GM23338 (cell line): Measurements from ENCODE around the gene SLC38A8. TPM values are rescaled to one million over a fixed set of nuclear protein-coding genes. Genes with fewer than 3 reads are reported as not detected.

Source experiments
- ATAC-seq: fragments of 200-7000 bp; cut with Tn5 transposase; 3 replicates; pipeline ENCODE4 v1.9.1; 2020
- DNase-seq: peaks from one replicate; pipeline ENCODE4 v3.0.0-alpha.2; 2015; ENCODE audit warnings: low spot score
- H2AFZ ChIP-seq: fragments of 200-600 bp; sonication (generic); 2 replicates; pipeline ENCODE4 v1.8.0; 2016; ENCODE audit warnings: antibody characterized with exemption, mild to moderate bottlenecking, moderate library complexity
- H3F3A ChIP-seq: fragments of 200-600 bp; sonication (generic); replicated peaks from 2 replicates; pipeline ENCODE4 v1.8.0; 2017; ENCODE audit warnings: antibody characterized with exemption, mixed run types, low read depth
- H3K27ac ChIP-seq: fragments of 200-600 bp; sonication (generic); 2 replicates; pipeline ENCODE4 v1.6.1; 2016; ENCODE audit warnings: low read depth
- H3K27me3 ChIP-seq: fragments of 200-600 bp; sonication (generic); 2 replicates; pipeline ENCODE4 v1.8.0; 2016; ENCODE audit warnings: mild to moderate bottlenecking, mixed run types, moderate library complexity; ENCODE audit not compliant: insufficient read depth
- H3K36me3 ChIP-seq: fragments of 200-600 bp; sonication (generic); 2 replicates; pipeline ENCODE4 v1.8.0; 2016; ENCODE audit warnings: mild to moderate bottlenecking; ENCODE audit not compliant: insufficient read depth
- H3K4me1 ChIP-seq: fragments of 200-600 bp; sonication (generic); 2 replicates; pipeline ENCODE4 v1.8.0; 2016; ENCODE audit warnings: mild to moderate bottlenecking, moderate library complexity; ENCODE audit not compliant: insufficient read depth
- H3K4me2 ChIP-seq: fragments of 200-600 bp; sonication (generic); 2 replicates; pipeline ENCODE4 v1.7.1; 2017; ENCODE audit warnings: mixed run types
- H3K4me3 ChIP-seq: fragments of 200-600 bp; sonication (generic); 2 replicates; pipeline ENCODE4 v1.6.1; 2016; ENCODE audit warnings: mixed run types
- H3K79me2 ChIP-seq: fragments of 200-600 bp; sonication (generic); replicated peaks from 2 replicates; pipeline ENCODE4 v1.8.0; 2017; ENCODE audit warnings: mild to moderate bottlenecking; ENCODE audit not compliant: insufficient read depth
- H3K9me2 ChIP-seq: fragments of 200-600 bp; sonication (generic); 2 replicates; pipeline ENCODE4 v1.8.0; 2017; ENCODE audit not compliant: insufficient read depth
- H4K20me1 ChIP-seq: fragments of 200-600 bp; sonication (generic); replicated peaks from 2 replicates; pipeline ENCODE4 v1.8.0; 2017; ENCODE audit warnings: mild to moderate bottlenecking; ENCODE audit not compliant: insufficient read depth
- H3K27ac Mint-ChIP-seq: 2 replicates; pipeline ENCODE4 v1.8.0; 2020; ENCODE audit warnings: inconsistent platforms, mild to moderate bottlenecking, moderate library complexity, mixed read lengths
- H3K27me3 Mint-ChIP-seq: 3 replicates; pipeline ENCODE4 v1.8.0; 2022; ENCODE audit warnings: low read depth, mild to moderate bottlenecking, moderate library complexity, mixed read lengths, inconsistent platforms; ENCODE audit not compliant: insufficient read depth, poor library complexity
- H3K36me3 Mint-ChIP-seq: 3 replicates; pipeline ENCODE4 v1.8.0; 2021; ENCODE audit warnings: low read depth, mild to moderate bottlenecking, inconsistent platforms, moderate library complexity, mixed read lengths
- H3K4me1 Mint-ChIP-seq: 3 replicates; pipeline ENCODE4 v1.8.0; 2020; ENCODE audit warnings: mild to moderate bottlenecking, inconsistent platforms, mixed read lengths
- H3K4me3 Mint-ChIP-seq: 3 replicates; pipeline ENCODE4 v1.8.0; 2021; ENCODE audit warnings: moderate library complexity, mild to moderate bottlenecking, inconsistent platforms, mixed read lengths
- H3K9me3 Mint-ChIP-seq: 3 replicates; pipeline ENCODE4 v1.8.0; 2020; ENCODE audit warnings: moderate library complexity, mild to moderate bottlenecking, inconsistent platforms, mixed read lengths
- EZH2phosphoT487 ChIP-seq: fragments of 200-600 bp; sonication (generic); IDR thresholded peaks from one replicate; pipeline ENCODE4 v1.8.1; 2018; ENCODE audit warnings: antibody characterized with exemption; ENCODE audit not compliant: unreplicated experiment
- POLR2AphosphoS5 ChIP-seq: IDR thresholded peaks from 2 replicates; pipeline ENCODE4 v1.6.1; 2016; ENCODE audit warnings: antibody characterized with exemption, low read depth
- STAT1 ChIP-seq: IDR thresholded peaks from one replicate; pipeline ENCODE4 v1.6.1; 2016; ENCODE audit warnings: antibody characterized with exemption; ENCODE audit not compliant: unreplicated experiment
- ZNF114 ChIP-seq: fragments of 250-450 bp; sonication (Bioruptor Pico); IDR thresholded peaks from 2 replicates; pipeline ENCODE4 v1.5.0; 2020; ENCODE audit warnings: mild to moderate bottlenecking, moderate library complexity
- ZNF331 ChIP-seq: fragments of 250-450 bp; sonication (Bioruptor Pico); IDR thresholded peaks from 2 replicates; pipeline ENCODE4 v1.5.0; 2020; ENCODE audit warnings: low read depth, mild to moderate bottlenecking, moderate library complexity
- polyA plus RNA-seq: library from polyadenylated mRNA; unstranded; fragments of >200 nt; fragmentation: Nextera tagmentation; extraction: Ambion mirVana; gene quantifications from 2 replicates; pipeline ENCODE4 v1.2.1, GENCODE V29; 2016
- total RNA-seq: library from RNA; depleted of rRNA; stranded (reverse); fragments of >200 nt; shearing (Covaris generic); gene quantifications from 2 replicates; pipeline ENCODE4 v1.2.3, GENCODE V29; 2014
- TF ChIP-seq, protein P1 (sequence below): fragments of 250-450 bp; sonication (Bioruptor Pico); IDR thresholded peaks from 2 replicates; pipeline ENCODE4 v1.5.0; 2020; ENCODE audit warnings: mild to moderate bottlenecking, moderate library complexity
- TF ChIP-seq, protein P2 (sequence below), 2 experiments: fragments of 200-600 bp in 1 of 2; sonication (generic) in 1 of 2; conservative IDR thresholded peaks; 2 replicates each; pipeline versions ENCODE4 v1.5.1 to v1.6.1; 2016 to 2017; ENCODE audit warnings: antibody characterized with exemption in 2 of 2, low read depth in 2 of 2, mild to moderate bottlenecking in 2 of 2, moderate library complexity in 1 of 2
- TF ChIP-seq, protein P3 (sequence below): IDR thresholded peaks from 2 replicates; pipeline ENCODE4 v1.6.1; 2016; ENCODE audit warnings: antibody characterized with exemption

The SLC38A8 gene
- total and polyA plus RNA-seq, 2 experiments from 2014 or later, result not detected

DNA sequence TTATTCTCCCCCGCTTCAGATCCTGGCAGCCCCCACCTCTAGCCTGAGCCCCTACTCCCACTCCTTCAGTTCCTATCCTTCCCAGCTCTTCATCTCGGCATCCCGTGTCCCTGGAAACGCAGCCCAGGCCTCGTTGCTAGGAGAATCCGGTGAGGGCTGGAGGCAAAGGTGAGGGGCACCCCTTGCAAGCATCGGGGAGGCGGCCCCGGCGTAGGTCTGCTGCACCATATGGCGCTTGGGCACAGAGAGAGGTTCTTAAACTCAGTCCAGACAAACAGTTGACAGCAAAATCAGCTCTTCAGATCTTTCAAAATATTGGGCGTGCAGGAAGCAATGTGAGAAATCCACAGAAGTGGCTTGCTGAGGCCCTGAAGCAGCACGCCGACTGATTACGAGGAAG, 15.0 kb downstream of the SLC38A8 start:
- H3K4me1 Mint-ChIP-seq, result peaks cover 17% of the 10 kb centered on the region
- Histone ChIP-seq H3K4me1 (no peaks in the 10 kb centered on the region), H2AFZ (0 out of 2 replicates have a peak overlapping the region, but pooled peaks have one; percentile 38), H4K20me1 (no peaks in the 10 kb centered on the region), H3K27me3 (no peaks in the 10 kb centered on the region), H3K4me2 (no peak overlapping the region), H3K27ac (no peak overlapping the region), H3K4me3 (no peak overlapping the region), H3K79me2 (no peaks in the 10 kb centered on the region), H3K9me2 (no peaks in the 10 kb centered on the region), H3K36me3 (no peaks in the 10 kb centered on the region), H3F3A (no peaks in the 10 kb centered on the region)
- ATAC-seq (no peak), DNase-seq (no peak)
- no peaks in the 10 kb centered on the region; the same call in 2 of the 3 replicates for H3K9me3 Mint-ChIP-seq
- peaks cover 12% of the 10 kb centered on the region for H3K27me3 Mint-ChIP-seq
- TF ChIP-seq, protein P1, sequence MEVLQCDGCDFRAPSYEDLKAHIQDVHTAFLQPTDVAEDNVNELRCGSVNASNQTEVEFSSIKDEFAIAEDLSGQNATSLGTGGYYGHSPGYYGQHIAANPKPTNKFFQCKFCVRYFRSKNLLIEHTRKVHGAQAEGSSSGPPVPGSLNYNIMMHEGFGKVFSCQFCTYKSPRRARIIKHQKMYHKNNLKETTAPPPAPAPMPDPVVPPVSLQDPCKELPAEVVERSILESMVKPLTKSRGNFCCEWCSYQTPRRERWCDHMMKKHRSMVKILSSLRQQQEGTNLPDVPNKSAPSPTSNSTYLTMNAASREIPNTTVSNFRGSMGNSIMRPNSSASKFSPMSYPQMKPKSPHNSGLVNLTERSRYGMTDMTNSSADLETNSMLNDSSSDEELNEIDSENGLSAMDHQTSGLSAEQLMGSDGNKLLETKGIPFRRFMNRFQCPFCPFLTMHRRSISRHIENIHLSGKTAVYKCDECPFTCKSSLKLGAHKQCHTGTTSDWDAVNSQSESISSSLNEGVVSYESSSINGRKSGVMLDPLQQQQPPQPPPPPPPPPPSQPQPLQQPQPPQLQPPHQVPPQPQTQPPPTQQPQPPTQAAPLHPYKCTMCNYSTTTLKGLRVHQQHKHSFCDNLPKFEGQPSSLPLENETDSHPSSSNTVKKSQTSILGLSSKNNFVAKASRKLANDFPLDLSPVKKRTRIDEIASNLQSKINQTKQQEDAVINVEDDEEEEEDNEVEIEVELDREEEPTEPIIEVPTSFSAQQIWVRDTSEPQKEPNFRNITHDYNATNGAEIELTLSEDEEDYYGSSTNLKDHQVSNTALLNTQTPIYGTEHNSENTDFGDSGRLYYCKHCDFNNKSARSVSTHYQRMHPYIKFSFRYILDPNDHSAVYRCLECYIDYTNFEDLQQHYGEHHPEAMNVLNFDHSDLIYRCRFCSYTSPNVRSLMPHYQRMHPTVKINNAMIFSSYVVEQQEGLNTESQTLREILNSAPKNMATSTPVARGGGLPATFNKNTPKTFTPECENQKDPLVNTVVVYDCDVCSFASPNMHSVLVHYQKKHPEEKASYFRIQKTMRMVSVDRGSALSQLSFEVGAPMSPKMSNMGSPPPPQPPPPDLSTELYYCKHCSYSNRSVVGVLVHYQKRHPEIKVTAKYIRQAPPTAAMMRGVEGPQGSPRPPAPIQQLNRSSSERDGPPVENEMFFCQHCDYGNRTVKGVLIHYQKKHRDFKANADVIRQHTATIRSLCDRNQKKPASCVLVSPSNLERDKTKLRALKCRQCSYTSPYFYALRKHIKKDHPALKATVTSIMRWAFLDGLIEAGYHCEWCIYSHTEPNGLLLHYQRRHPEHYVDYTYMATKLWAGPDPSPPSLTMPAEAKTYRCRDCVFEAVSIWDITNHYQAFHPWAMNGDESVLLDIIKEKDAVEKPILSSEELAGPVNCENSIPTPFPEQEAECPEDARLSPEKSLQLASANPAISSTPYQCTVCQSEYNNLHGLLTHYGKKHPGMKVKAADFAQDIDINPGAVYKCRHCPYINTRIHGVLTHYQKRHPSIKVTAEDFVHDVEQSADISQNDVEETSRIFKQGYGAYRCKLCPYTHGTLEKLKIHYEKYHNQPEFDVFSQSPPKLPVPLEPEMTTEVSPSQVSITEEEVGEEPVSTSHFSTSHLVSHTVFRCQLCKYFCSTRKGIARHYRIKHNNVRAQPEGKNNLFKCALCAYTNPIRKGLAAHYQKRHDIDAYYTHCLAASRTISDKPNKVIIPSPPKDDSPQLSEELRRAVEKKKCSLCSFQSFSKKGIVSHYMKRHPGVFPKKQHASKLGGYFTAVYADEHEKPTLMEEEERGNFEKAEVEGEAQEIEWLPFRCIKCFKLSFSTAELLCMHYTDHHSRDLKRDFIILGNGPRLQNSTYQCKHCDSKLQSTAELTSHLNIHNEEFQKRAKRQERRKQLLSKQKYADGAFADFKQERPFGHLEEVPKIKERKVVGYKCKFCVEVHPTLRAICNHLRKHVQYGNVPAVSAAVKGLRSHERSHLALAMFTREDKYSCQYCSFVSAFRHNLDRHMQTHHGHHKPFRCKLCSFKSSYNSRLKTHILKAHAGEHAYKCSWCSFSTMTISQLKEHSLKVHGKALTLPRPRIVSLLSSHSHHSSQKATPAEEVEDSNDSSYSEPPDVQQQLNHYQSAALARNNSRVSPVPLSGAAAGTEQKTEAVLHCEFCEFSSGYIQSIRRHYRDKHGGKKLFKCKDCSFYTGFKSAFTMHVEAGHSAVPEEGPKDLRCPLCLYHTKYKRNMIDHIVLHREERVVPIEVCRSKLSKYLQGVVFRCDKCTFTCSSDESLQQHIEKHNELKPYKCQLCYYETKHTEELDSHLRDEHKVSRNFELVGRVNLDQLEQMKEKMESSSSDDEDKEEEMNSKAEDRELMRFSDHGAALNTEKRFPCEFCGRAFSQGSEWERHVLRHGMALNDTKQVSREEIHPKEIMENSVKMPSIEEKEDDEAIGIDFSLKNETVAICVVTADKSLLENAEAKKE (CRISPR knock-in tag), result no peak
- TF ChIP-seq, protein P2, sequence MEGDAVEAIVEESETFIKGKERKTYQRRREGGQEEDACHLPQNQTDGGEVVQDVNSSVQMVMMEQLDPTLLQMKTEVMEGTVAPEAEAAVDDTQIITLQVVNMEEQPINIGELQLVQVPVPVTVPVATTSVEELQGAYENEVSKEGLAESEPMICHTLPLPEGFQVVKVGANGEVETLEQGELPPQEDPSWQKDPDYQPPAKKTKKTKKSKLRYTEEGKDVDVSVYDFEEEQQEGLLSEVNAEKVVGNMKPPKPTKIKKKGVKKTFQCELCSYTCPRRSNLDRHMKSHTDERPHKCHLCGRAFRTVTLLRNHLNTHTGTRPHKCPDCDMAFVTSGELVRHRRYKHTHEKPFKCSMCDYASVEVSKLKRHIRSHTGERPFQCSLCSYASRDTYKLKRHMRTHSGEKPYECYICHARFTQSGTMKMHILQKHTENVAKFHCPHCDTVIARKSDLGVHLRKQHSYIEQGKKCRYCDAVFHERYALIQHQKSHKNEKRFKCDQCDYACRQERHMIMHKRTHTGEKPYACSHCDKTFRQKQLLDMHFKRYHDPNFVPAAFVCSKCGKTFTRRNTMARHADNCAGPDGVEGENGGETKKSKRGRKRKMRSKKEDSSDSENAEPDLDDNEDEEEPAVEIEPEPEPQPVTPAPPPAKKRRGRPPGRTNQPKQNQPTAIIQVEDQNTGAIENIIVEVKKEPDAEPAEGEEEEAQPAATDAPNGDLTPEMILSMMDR (conservative IDR thresholded peaks at IDR 0.05; ENCODE audit: low read depth in 2 of 2), result no peak
- TF ChIP-seq STAT1 (no peak), POLR2AphosphoS5 (no peak), ZNF331 (CRISPR knock-in tag) (no peak), ZNF114 (CRISPR knock-in tag) (no peak), EZH2phosphoT487 (no peak)
- TF ChIP-seq, protein P3, sequence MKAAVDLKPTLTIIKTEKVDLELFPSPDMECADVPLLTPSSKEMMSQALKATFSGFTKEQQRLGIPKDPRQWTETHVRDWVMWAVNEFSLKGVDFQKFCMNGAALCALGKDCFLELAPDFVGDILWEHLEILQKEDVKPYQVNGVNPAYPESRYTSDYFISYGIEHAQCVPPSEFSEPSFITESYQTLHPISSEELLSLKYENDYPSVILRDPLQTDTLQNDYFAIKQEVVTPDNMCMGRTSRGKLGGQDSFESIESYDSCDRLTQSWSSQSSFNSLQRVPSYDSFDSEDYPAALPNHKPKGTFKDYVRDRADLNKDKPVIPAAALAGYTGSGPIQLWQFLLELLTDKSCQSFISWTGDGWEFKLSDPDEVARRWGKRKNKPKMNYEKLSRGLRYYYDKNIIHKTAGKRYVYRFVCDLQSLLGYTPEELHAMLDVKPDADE, result no peak
- H3K36me3 Mint-ChIP-seq, result no peaks in the 10 kb centered on the region
- no peak overlapping the region for H3K4me3 Mint-ChIP-seq
- H3K27ac Mint-ChIP-seq, result no peak overlapping the region
